Spleen (tissue), 7 donors: ENCODE data around the gene PPP1R16B.

Experiments
- POLR2A ChIP-seq, 3 donors: fragments of 450-650 bp; IDR thresholded peaks; one replicate each; pipeline ENCODE4 v1.5.1; 2017; ENCODE audit warnings: antibody characterized with exemption in 3 of 3, mild to moderate bottlenecking in 1 of 3
- POLR2AphosphoS5 ChIP-seq, 3 donors: sonication (generic); formaldehyde crosslinking; IDR thresholded peaks; one replicate each; pipeline ENCODE4 v1.5.1; 2017; ENCODE audit warnings: antibody characterized with exemption in 3 of 3
- TF ChIP-seq, protein P1 (sequence below), 11 experiments: fragments of 200-600 bp in 7 of 11; fragments of 450-650 bp in 4 of 11; sonication (generic) in 4 of 11; IDR thresholded peaks in 8 of 11; conservative IDR thresholded peaks in 3 of 11; 1 replicate in 7 of 11; 2 replicates in 4 of 11; pipeline versions ENCODE4 v1.4.0 to v1.8.0; 2016 to 2021; ENCODE audit warnings: antibody characterized with exemption in 11 of 11, inconsistent platforms in 4 of 11, mild to moderate bottlenecking in 1 of 11
- donor health status: DM: no; HTN: no; CAD: no; lungs with moderate emphysema.
- donor health status: DM: no; HTN: no; CAD: no.
- donor health status: DM: no; HTN: no; CAD: no.

DNA sequence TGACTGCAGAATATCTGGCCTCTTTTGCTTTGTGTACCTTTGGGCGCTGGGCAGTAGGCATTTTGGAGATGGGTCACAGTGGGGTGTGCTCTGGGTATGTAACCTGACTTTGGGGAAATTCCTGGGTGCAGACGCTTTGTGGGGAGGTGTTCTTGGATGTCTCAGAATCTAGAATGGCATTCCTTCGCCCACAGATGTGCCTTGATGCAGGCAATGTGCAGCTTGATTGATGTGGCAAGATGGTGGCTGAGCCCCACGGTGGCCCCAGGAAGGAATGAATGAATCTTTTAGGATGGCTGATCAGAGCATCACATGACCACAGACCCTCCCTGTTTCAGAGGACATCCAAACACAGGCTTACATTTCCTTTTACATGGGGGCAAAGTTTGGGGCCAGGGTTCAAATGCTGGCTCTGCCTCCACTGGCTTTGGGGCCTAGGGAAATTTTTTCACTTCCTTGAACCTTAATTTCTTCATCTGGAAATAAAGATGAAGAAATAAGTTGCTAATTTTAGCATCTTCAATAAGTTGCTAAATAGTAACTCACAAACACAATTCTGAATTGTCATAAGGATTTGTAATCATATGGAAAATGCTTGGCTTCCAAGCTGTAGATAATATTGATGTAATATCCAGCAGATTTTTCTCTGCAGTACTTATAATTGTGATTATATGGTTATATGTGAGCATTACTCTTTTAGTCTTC, 5.6 kb downstream of the PPP1R16B start:
- TF ChIP-seq, protein P1, sequence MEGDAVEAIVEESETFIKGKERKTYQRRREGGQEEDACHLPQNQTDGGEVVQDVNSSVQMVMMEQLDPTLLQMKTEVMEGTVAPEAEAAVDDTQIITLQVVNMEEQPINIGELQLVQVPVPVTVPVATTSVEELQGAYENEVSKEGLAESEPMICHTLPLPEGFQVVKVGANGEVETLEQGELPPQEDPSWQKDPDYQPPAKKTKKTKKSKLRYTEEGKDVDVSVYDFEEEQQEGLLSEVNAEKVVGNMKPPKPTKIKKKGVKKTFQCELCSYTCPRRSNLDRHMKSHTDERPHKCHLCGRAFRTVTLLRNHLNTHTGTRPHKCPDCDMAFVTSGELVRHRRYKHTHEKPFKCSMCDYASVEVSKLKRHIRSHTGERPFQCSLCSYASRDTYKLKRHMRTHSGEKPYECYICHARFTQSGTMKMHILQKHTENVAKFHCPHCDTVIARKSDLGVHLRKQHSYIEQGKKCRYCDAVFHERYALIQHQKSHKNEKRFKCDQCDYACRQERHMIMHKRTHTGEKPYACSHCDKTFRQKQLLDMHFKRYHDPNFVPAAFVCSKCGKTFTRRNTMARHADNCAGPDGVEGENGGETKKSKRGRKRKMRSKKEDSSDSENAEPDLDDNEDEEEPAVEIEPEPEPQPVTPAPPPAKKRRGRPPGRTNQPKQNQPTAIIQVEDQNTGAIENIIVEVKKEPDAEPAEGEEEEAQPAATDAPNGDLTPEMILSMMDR (IDR thresholded peaks at IDR 0.05 in 8 of 11, conservative IDR thresholded peaks at IDR 0.05 in 3 of 11): no peak
- TF ChIP-seq POLR2A (IDR thresholded peaks at IDR 0.05): no peak
- no peak for TF ChIP-seq POLR2AphosphoS5 (IDR thresholded peaks at IDR 0.05)
